Effector memory CD4-positive, alpha-beta T cell (primary cell): ENCODE results near the gene NUDC.
"Not testable (repeated sequence)": the region's sequence is repeated elsewhere in the genome, so short reads cannot be mapped to it uniquely, and the experiment has no call there.

Experiments
- DNase-seq, 3 donors: peaks; one replicate each; pipeline ENCODE4 v3.0.0-alpha.2; 2020
- H3K27ac ChIP-seq: 2 replicates; pipeline ENCODE4 v1.7.0; 2013; ENCODE audit warnings: mild to moderate bottlenecking, low read length, moderate library complexity; ENCODE audit not compliant: insufficient read depth, poor library complexity, severe bottlenecking
- H3K27me3 ChIP-seq: replicated peaks from 2 replicates; pipeline ENCODE4 v1.7.0; 2013; ENCODE audit warnings: mild to moderate bottlenecking, low read length; ENCODE audit not compliant: insufficient read depth, control insufficient read depth, poor library complexity, severe bottlenecking
- H3K36me3 ChIP-seq: 2 replicates; pipeline ENCODE4 v1.7.0; 2013; ENCODE audit warnings: mild to moderate bottlenecking, low read length, moderate library complexity; ENCODE audit not compliant: control insufficient read depth, insufficient read depth
- H3K4me1 ChIP-seq: 2 replicates; pipeline ENCODE4 v1.7.0; 2013; ENCODE audit warnings: low read length, mild to moderate bottlenecking; ENCODE audit not compliant: control insufficient read depth, insufficient read depth, poor library complexity, severe bottlenecking
- H3K4me3 ChIP-seq: 2 replicates; pipeline ENCODE4 v1.7.0; 2013; ENCODE audit warnings: low read length, low read depth, mild to moderate bottlenecking; ENCODE audit not compliant: insufficient read depth, poor library complexity, severe bottlenecking
- H3K9me3 ChIP-seq: 2 replicates; pipeline ENCODE4 v1.7.0; 2013; ENCODE audit warnings: mild to moderate bottlenecking, low read length, moderate library complexity; ENCODE audit not compliant: control insufficient read depth
- total RNA-seq, 3 donors: gene quantifications; one replicate each; lab custom pipeline; 2026; lab: John Stamatoyannopoulos, UW

NUDC gene
- total RNA-seq = 46.4 to 63.3 (median 55.5) reads per million in 3 donors

DNA sequence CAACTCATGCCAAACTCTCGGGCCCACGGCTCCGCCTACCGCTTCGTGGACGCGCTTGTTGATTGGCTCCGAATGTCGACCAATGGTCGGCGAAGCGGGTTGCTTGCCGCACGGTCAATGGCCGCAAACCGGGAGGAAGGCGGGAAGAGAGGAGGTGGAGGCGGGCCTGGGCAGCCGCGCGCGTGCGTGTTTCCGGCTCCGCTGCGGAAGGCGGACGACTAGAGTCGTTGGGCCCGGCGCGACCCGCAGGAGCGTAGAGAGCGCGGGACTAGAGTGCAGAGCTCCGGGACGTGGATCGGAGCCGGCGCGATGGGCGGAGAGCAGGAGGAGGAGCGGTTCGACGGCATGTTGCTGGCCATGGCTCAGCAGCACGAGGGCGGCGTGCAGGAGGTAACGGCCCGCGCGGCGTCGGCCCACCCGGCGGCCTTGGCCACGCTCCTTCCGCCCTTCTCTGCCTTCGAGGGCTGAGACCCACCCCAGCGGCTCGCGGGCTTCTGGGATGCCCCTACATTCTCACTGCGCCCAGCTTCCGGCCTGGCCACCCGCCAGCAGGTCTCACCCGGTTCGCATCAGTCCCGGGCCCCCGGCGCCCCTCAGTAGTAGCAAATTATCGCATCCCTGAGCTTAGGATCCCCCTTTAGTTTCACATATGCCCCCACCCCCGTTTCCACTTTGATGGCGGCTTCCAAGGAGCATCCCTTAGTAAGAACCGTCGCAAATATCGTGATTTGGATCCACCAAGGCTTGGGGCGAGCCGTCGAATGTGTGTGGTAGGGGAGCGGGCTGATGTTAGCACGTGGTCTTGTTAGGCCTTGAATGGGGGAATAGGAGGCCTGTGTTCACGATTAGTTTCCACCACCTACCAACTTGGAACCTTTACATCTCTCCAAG lies at the start of gene NUDC:
TSS of gene NUDC (plus strand) at position 204 of the 891 bp plus-strand sequence. CDS start at position 310, 106 bp downstream.
- Histone ChIP-seq H3K9me3 (no peaks in the 10 kb centered on the region), H3K4me1 (peaks cover 6% of the 10 kb centered on the region), H3K27me3 (no peaks in the 10 kb centered on the region), H3K27ac (peak within 1 kb of the TSS; percentile 89), H3K4me3 (peak within 1 kb of the TSS; percentile 83), H3K36me3 (peaks cover 14% of the 10 kb centered on the region)
- peak; percentile 90 to 95 (median 93) for DNase-seq

- H3K9me3 ChIP-seq, H3K27ac ChIP-seq, H3K4me1 ChIP-seq, H3K4me3 ChIP-seq, DNase-seq, H3K27me3 ChIP-seq: not testable (repeated sequence)
- peaks cover 12% of the 10 kb centered on the region for H3K36me3 ChIP-seq
These were observed 48.4 kb upstream of the NUDC start for GRCh38 chr1:26873097-26873496.

- no peak overlapping the region for H3K4me3 ChIP-seq
- no peaks in the 10 kb centered on the region for H3K9me3 ChIP-seq
- no peak for DNase-seq
- H3K27ac ChIP-seq = no peak overlapping the region
- H3K4me1 ChIP-seq = no peaks in the 10 kb centered on the region
- no peaks in the 10 kb centered on the region for H3K27me3 ChIP-seq
- peaks cover 24% of the 10 kb centered on the region for H3K36me3 ChIP-seq
These were observed 46.6 kb upstream of the NUDC start for GRCh38 chr1:26874896-26875295.

DNA sequence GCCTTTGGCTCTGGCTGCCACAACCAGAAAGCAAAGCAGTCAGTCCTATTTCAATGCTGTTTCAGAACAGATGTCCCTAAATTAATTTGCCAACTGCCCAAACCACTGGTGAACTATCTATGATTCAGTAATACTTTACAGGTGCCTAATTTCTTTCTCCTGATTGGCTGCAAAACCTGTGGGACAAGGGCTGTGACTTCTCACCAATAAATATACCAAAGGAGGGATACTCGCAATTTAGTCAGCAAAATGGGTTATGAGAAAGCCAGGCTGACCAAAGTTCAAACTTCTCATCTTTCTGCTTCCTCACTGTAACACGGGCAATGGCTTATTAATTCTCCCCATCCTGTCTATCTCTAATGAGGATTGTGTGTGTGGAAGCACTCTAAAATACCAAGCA lies 44.2 kb upstream of the NUDC start:
- no peak for DNase-seq
- H3K36me3 ChIP-seq = peaks cover 44% of the 10 kb centered on the region

DNA sequence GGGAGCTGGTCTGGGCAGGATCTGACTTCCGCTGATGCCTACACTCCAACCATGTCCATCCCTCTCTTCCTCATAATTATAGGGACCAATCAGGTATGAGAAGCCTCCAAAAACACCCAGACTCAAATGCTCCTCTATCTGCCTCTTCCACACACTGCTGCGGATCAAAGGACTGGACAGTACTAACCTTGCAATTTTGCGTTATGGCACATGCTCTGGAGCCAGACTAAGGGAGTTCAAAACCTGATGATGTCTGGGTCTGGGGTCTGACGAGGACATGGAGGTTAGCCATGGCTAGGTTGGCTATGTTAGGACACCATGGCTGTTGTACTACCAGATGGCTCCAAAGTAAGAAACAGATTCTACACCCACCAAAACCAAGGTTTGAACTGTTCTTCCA lies 41.8 kb upstream of the NUDC start:
- DNase-seq = no peak
- H3K27me3 ChIP-seq = no peaks in the 10 kb centered on the region
- H3K4me3 ChIP-seq = no peak overlapping the region
- H3K4me1 ChIP-seq = no peaks in the 10 kb centered on the region
- no peak overlapping the region for H3K27ac ChIP-seq
- no peaks in the 10 kb centered on the region for H3K9me3 ChIP-seq
- peaks cover 68% of the 10 kb centered on the region for H3K36me3 ChIP-seq

More for the DNA sequence above, 44.2 kb upstream of the NUDC start:
- no peaks in the 10 kb centered on the region for H3K27me3 ChIP-seq
- no peak overlapping the region for H3K4me3 ChIP-seq
- H3K27ac ChIP-seq = no peak overlapping the region
- H3K4me1 ChIP-seq = no peaks in the 10 kb centered on the region
- no peaks in the 10 kb centered on the region for H3K9me3 ChIP-seq

DNA sequence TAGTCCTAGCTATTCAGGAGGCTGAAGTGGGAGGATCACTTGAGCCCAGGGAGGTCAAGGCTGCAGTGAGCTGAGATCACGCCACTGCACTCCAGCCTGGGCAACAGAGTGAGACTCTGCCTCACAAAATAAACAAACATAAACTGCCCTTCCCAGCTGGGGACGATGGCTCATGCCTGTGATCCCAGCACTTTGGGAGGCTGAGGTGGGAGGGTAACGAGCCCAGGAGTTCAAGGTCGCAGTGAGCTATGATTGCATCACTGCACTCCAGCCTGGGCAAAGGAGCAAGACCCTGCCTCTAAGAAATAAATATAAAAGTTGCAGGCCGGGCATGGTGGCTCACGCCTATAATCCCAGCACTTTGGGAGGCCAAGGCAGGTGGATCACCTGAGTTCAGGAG lies 39.9 kb upstream of the NUDC start:
- not testable (repeated sequence) for DNase-seq, H3K4me3 ChIP-seq, H3K27me3 ChIP-seq, H3K9me3 ChIP-seq, H3K4me1 ChIP-seq, H3K27ac ChIP-seq
- H3K36me3 ChIP-seq = peaks cover 77% of the 10 kb centered on the region

GRCh38 chr1:26882696-26883463 lies 38.7 kb upstream of the NUDC start:
- Histone ChIP-seq H3K36me3 (peaks cover 74% of the 10 kb centered on the region), H3K9me3 (no peaks in the 10 kb centered on the region), H3K4me1 (no peaks in the 10 kb centered on the region), H3K27ac (no peak overlapping the region), H3K27me3 (no peaks in the 10 kb centered on the region), H3K4me3 (no peak overlapping the region)
- DNase-seq = no peak

GRCh38 chr1:26887125-26887524 lies 34.4 kb upstream of the NUDC start:
- Histone ChIP-seq H3K4me3 (no peak overlapping the region), H3K4me1 (peaks cover 13% of the 10 kb centered on the region), H3K27ac (no peak overlapping the region), H3K9me3 (no peaks in the 10 kb centered on the region), H3K36me3 (peaks cover 52% of the 10 kb centered on the region), H3K27me3 (no peaks in the 10 kb centered on the region)
- no peak for DNase-seq

DNA sequence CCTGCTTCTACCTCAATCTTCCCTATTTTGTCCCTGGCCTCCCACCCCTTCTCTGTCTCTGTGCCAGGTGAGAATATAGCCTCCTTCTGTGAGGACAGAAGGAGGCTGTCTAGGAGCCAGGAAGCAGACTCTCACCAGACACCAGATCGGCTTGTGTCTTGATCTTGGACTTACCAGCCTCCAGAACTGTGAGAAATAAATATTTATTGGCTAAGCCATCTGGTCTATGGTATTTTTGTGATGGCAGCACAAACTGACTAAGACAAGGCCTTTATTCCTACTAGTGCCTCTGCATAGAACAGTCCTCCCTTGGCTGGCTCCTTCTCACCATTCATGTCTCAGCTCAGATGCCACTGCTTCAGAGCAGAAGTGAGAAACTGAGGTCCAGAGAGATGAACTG lies 33.3 kb upstream of the NUDC start:
- Histone ChIP-seq H3K4me3 (no peak overlapping the region), H3K27ac (no peak overlapping the region), H3K4me1 (peaks cover 13% of the 10 kb centered on the region), H3K27me3 (no peaks in the 10 kb centered on the region), H3K36me3 (peaks cover 52% of the 10 kb centered on the region), H3K9me3 (no peaks in the 10 kb centered on the region)
- no peak for DNase-seq
